Measurements from ENCODE around the gene RNU6-1. TPM values are rescaled to one million over a fixed set of nuclear protein-coding genes. Genes with fewer than 3 reads are reported as not detected.

Gene RNU6-1
- total RNA-seq, 1 donor: not detected

- no peak for TF ChIP-seq CTCF (IDR thresholded peaks at IDR 0.05; ENCODE audit: insufficient read depth, low read length)
- no peak for DNase-seq (ENCODE audit: low read depth)
- H3K4me3 ChIP-seq (ENCODE audit: low read depth, low read length): peak overlapping the region; percentile 34
Measured at GRCh38 chr15:67835297-67836133, 4.3 kb downstream of the RNU6-1 start.

GRCh38 chr15:67834581-67835296 lies 5.1 kb downstream of the RNU6-1 start:
- TF ChIP-seq CTCF (IDR thresholded peaks at IDR 0.05; ENCODE audit: insufficient read depth, low read length): no peak
- H3K4me3 ChIP-seq (ENCODE audit: low read depth, low read length): no peak overlapping the region
- no peak for DNase-seq (ENCODE audit: low read depth)

GRCh38 chr15:67833710-67834511 lies 5.9 kb downstream of the RNU6-1 start:
- no peak overlapping the region for H3K4me3 ChIP-seq (ENCODE audit: low read depth, low read length)
- no peak for DNase-seq (ENCODE audit: low read depth)
- peak; percentile 57 for TF ChIP-seq CTCF (IDR thresholded peaks at IDR 0.05; ENCODE audit: insufficient read depth, low read length)

GRCh38 chr15:67832897-67833709 lies 6.7 kb downstream of the RNU6-1 start:
- no peak for DNase-seq (ENCODE audit: low read depth)
- no peak overlapping the region for H3K4me3 ChIP-seq (ENCODE audit: low read depth, low read length)
- no peak for TF ChIP-seq CTCF (IDR thresholded peaks at IDR 0.05; ENCODE audit: insufficient read depth, low read length)

GRCh38 chr15:67832031-67832551 lies 7.8 kb downstream of the RNU6-1 start:
- DNase-seq (ENCODE audit: low read depth): peak; percentile 39
- TF ChIP-seq CTCF (IDR thresholded peaks at IDR 0.05; ENCODE audit: insufficient read depth, low read length): no peak
- no peak overlapping the region for H3K4me3 ChIP-seq (ENCODE audit: low read depth, low read length)

GRCh38 chr15:67831363-67831762 lies 8.5 kb downstream of the RNU6-1 start:
- no peak for DNase-seq (ENCODE audit: low read depth)
- no peak overlapping the region for H3K4me3 ChIP-seq (ENCODE audit: low read depth, low read length)
- TF ChIP-seq CTCF (IDR thresholded peaks at IDR 0.05; ENCODE audit: insufficient read depth, low read length): no peak

Data from fibroblast of the aortic adventitia (primary cell).